Astrocyte of the cerebellum (primary cell): Measurements from ENCODE around the gene PGM5.
"Not testable (repeated sequence)": the region's sequence is repeated elsewhere in the genome, so short reads cannot be mapped to it uniquely, and the experiment has no call there.

Experiments used
- DNase-seq: peaks from one replicate; pipeline ENCODE4 v3.0.0-alpha.2; 2011; ENCODE audit warnings: low read depth
- H3K4me3 ChIP-seq: 2 replicates; pipeline ENCODE4 v1.5.1; 2011; ENCODE audit warnings: mild to moderate bottlenecking, low read depth, low read length, moderate library complexity
- in situ Hi-C: cut with HindIII; loops from 2 replicates; pipeline ENCODE4 v1.10.0; 2017; ENCODE audit warnings: low sequenced_read_pairs

PGM5 gene

DNA sequence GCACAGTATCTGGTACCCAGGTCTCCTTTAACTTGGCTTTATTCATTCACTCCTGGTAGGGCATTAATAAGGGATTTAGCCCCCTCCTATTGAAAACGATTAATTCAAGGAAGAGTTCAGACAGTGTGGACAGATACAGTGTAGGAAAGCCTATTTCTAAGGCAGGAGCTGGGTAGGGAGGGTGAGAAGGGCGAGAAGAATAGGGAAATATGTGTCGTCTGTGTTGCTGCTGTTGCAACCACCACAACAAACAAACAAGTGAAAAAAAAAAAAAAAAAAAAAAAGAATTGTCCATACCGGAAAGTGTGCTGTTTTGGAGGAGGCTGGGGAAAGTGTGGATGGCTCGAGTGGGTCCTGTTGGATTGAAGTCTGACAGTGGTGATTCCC, 425 bp upstream of the PGM5 start:
- DNase-seq, in situ Hi-C loops, H3K4me3 ChIP-seq: not testable (repeated sequence)

GRCh38 chr9:68357119-68357714, 806 bp downstream of the PGM5 start:
- in situ Hi-C loops, DNase-seq: not testable (repeated sequence)
- H3K4me3 ChIP-seq, result peak overlapping the region; percentile 43

DNA sequence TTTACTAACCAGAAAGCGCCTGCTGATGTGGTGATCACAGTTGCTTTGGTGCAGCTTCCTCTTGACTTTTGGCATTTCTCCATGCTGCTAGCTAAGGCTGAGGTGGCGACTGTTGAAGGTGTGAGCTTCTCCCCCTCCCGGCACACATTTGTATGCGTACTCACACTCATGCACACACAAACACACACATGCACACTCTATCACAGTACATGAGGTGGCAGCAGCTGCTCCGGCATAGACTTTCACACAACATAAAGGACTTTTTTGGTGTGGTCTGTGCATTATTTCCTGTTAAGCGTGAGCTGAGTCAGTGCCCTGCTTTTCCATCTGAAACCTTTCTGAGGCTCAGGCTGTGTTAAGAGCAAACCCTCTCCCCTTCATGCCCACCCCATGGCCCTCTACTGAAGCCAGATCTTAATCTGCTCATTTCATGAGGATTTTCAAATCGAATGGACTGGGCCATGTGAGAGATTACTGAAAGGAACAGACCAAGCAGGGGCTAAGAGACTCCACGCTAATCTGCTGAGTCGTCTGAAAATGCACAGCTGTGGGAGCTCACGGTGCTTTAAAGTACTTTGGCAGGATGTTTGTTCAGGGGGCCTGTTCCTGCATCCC, 10.6 kb downstream of the PGM5 start:
- H3K4me3 ChIP-seq, DNase-seq, in situ Hi-C loops: not testable (repeated sequence)

GRCh38 chr9:68375789-68376188, 19.4 kb downstream of the PGM5 start:
- DNase-seq, in situ Hi-C loops: not testable (repeated sequence)

DNA sequence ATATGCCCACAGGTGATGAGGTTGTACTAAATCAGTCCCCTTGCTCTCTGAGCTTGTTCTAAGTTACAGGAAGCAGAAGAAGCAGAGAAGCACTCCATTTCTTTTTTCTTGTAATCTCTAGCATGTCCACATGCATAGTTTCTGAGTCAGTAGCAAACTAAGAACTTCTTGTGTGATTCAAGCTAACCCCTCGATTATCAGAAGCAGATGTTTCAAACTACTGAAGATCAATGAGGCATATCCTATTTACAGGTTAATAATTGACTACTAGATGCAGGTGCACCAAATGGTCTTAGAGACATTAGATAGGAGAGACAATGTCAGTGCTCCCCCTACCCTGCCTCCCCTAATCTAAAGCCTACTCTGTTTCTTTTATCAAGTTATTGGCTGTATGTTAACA, 21.3 kb downstream of the PGM5 start:
- DNase-seq, H3K4me3 ChIP-seq, in situ Hi-C loops: not testable (repeated sequence)

More at GRCh38 chr9:68375789-68376188, 19.4 kb downstream of the PGM5 start:
- not testable (repeated sequence) for H3K4me3 ChIP-seq

- H3K4me3 ChIP-seq, in situ Hi-C loops, DNase-seq: not testable (repeated sequence)
These were observed 27.5 kb downstream of the PGM5 start for GRCh38 chr9:68383894-68384293.

- DNase-seq, H3K4me3 ChIP-seq, in situ Hi-C loops: not testable (repeated sequence)
These were observed 33.1 kb downstream of the PGM5 start for GRCh38 chr9:68389558-68389957.

DNA sequence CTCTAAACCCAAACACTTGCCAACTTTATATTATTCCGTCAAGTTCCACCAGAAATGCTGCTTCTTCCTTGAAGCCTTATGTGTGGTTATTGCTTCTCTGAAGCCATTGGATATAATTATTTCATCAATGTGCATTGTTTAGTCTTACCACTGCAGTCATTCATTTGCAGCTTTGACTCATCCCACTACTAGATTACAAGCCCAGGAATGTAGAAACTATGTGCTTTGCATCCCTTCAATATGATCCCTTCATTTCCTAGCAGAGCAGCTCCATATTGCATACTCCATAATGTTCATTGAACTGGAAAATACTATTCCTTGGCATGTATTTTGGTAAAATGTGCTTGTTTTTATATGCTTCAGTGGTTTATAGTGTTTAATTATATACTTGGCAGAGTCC, 34.3 kb downstream of the PGM5 start:
- H3K4me3 ChIP-seq, in situ Hi-C loops, DNase-seq: not testable (repeated sequence)

- DNase-seq, in situ Hi-C loops, H3K4me3 ChIP-seq: not testable (repeated sequence)
These were observed 40.1 kb downstream of the PGM5 start for GRCh38 chr9:68396411-68397094.

GRCh38 chr9:68397095-68397423, 40.6 kb downstream of the PGM5 start:
- DNase-seq, result peak; percentile 56
- H3K4me3 ChIP-seq, in situ Hi-C loops: not testable (repeated sequence)

DNA sequence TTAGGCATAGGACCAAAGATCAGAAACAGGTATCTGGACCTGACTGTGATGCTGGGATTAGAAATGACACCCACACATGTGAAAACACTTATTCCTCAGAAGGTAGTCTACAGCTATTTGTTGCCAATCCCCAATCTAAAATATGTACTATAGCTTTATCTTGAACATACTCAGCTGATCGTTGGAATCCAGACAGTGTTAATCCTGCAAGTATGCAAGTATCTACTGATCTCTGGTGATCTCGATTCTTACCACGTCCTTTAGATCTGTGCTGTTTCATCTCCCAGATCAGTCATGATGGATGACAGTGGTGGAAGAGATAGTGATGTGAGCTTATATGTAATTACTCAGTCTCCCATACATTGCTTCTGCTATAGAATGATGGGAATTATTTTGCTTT, 41.4 kb downstream of the PGM5 start:
- H3K4me3 ChIP-seq, in situ Hi-C loops, DNase-seq: not testable (repeated sequence)

DNA sequence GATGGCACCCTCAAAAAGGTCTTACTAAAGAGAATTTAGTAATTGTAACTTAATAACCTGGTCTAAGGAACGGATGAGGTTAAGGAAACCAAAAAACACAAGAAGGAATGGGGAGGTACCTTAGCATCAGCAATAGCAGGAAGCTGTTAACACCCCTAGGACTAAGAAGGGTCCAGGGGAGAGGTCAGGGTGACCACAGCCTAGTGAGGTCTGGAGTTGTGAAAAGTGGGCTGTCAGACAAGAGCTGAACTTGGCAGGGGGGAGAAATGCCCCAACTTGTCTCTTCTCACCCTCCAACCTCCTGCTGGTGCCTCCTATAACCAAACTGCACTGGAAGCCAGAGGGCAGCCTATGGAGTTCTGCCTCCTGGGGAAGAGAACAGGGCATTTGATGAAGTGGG, 41.9 kb downstream of the PGM5 start:
- DNase-seq, in situ Hi-C loops, H3K4me3 ChIP-seq: not testable (repeated sequence)

GRCh38 chr9:68404421-68405185, 48.2 kb downstream of the PGM5 start:
- DNase-seq, in situ Hi-C loops, H3K4me3 ChIP-seq: not testable (repeated sequence)

GRCh38 chr9:68411865-68412264, 55.5 kb downstream of the PGM5 start:
- in situ Hi-C loops, H3K4me3 ChIP-seq, DNase-seq: not testable (repeated sequence)

DNA sequence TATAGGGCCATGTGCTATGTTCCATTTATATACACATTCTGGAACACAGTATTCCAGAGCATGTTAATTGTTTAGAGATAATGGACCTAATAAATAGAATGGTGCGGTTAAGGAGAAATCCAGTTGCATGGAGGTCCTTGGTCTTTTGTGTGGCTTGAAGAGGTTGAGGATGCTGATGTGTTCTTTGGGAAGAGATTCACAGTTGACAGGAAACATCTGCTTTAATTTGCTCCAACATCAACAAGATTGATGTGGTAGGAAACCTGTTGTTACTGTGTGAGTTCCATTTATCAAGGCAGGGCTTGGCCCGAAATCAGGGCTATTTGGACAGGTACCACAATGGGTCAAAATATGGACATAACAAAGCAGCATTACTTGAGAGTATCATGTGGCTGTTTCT, 56.3 kb downstream of the PGM5 start:
- in situ Hi-C loops, DNase-seq, H3K4me3 ChIP-seq: not testable (repeated sequence)

DNA sequence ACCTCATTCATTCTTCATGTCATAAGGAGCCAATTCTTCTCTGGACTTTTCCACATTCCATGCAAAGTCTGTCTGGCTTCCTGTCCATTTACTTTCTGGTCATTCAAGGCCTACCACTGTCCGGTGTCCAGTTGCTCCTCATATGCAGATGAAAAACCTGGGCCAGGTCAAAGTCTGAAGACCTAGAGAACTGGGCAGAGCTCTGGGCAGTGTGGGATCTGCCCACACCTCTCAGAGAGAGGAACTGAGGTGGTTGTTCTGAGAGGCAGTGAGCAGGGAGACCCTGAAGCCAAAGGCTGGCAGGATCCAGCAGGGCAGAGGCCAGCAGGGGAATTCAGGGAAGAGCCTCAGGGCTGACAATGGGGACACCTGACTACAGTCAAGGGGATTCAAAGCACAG, 58.7 kb downstream of the PGM5 start:
- H3K4me3 ChIP-seq, DNase-seq, in situ Hi-C loops: not testable (repeated sequence)
